CD4-positive, alpha-beta memory T cell (primary cell): ENCODE results near the gene DNAH5. TPM values are rescaled to one million over a fixed set of nuclear protein-coding genes. Genes with fewer than 3 reads are reported as not detected.
"Not testable (repeated sequence)": the region's sequence is repeated elsewhere in the genome, so short reads cannot be mapped to it uniquely, and the experiment has no call there.

Experiments used
- CTCF ChIA-PET: fragments of 350-600 bp; sonication (Branson Sonifier 250); formaldehyde crosslinking; loops from one replicate; lab custom pipeline; 2021; ENCODE audit warnings: inconsistent platforms; ENCODE audit not compliant: partially characterized antibody; lab: Charles Lee
- POLR2A ChIA-PET: fragments of 350-600 bp; sonication (Branson Sonifier 250); formaldehyde crosslinking; loops from one replicate; lab custom pipeline; 2021; ENCODE audit not compliant: partially characterized antibody; lab: Charles Lee
- DNase-seq, 5 donors: peaks; one replicate each; pipeline versions ENCODE4 v3.0.0 to v3.0.0-alpha.2; 2020 to 2022; ENCODE audit warnings: mixed read lengths in 1 of 5
- H3K27ac ChIP-seq: one replicate; pipeline ENCODE4 v1.7.0; 2013; ENCODE audit warnings: low read depth, low read length
- H3K27me3 ChIP-seq: 2 replicates; pipeline ENCODE4 v1.7.0; 2013; ENCODE audit warnings: mild to moderate bottlenecking, low read length, moderate library complexity; ENCODE audit not compliant: insufficient read depth
- H3K36me3 ChIP-seq: 2 replicates; pipeline ENCODE4 v1.7.0; 2013; ENCODE audit warnings: mild to moderate bottlenecking, low read length, moderate library complexity; ENCODE audit not compliant: insufficient read depth
- H3K4me1 ChIP-seq: 2 replicates; pipeline ENCODE4 v1.7.0; 2013; ENCODE audit warnings: mild to moderate bottlenecking, low read length, moderate library complexity; ENCODE audit not compliant: insufficient read depth
- H3K4me3 ChIP-seq, 2 donors: one replicate each; pipeline ENCODE4 v1.7.0; 2013; ENCODE audit warnings: low read length in 2 of 2, mild to moderate bottlenecking in 1 of 2
- H3K9me3 ChIP-seq, 2 donors: one replicate each; pipeline ENCODE4 v1.7.0; 2013; ENCODE audit warnings: low read length in 2 of 2, control low read depth in 1 of 2; ENCODE audit not compliant: control insufficient read depth in 1 of 2
- H3K27ac Mint-ChIP-seq, 7 donors: one replicate each; pipeline ENCODE4 v1.8.0; 2020 to 2021; ENCODE audit warnings: mixed read lengths in 7 of 7, mild to moderate bottlenecking in 6 of 7, inconsistent platforms in 3 of 7, moderate library complexity in 3 of 7
- H3K27me3 Mint-ChIP-seq, 2 donors: one replicate each; pipeline ENCODE4 v1.8.0; 2020 to 2021; ENCODE audit warnings: mixed read lengths in 2 of 2
- H3K36me3 Mint-ChIP-seq, 2 donors: one replicate each; pipeline ENCODE4 v1.8.0; 2020 to 2021; ENCODE audit warnings: mixed read lengths in 2 of 2, inconsistent platforms in 1 of 2, mild to moderate bottlenecking in 1 of 2
- H3K4me1 Mint-ChIP-seq, 4 donors: one replicate each; pipeline ENCODE4 v1.8.0; 2020 to 2021; ENCODE audit warnings: mixed read lengths in 4 of 4, mild to moderate bottlenecking in 1 of 4
- H3K4me3 Mint-ChIP-seq, 8 donors: one replicate each; pipeline ENCODE4 v1.8.0; 2020 to 2021; ENCODE audit warnings: mixed read lengths in 8 of 8, mild to moderate bottlenecking in 7 of 8, moderate library complexity in 6 of 8, inconsistent platforms in 3 of 8
- H3K9me3 Mint-ChIP-seq, 8 donors: one replicate each; pipeline ENCODE4 v1.8.0; 2020 to 2021; ENCODE audit warnings: mixed read lengths in 8 of 8, mild to moderate bottlenecking in 5 of 8, inconsistent platforms in 3 of 8, moderate library complexity in 1 of 8
- intact Hi-C: fragments of 100-400 bp; cut with micrococcal nuclease; formaldehyde crosslinking; loops from one replicate; pipeline ENCODE4 v1.15.1; 2023
- polyA plus RNA-seq, 2 donors: library from polyadenylated mRNA; unstranded; fragments of 300-500 nt; fragmentation: Illumina TruSeq; gene quantifications; one replicate each; pipeline ENCODE4 v1.2.3, GENCODE V29; 2021
- total RNA-seq, 2 experiments: library from RNA; stranded (reverse); gene quantifications; one replicate each; pipeline ENCODE4 v1.2.3, GENCODE V29; 2021

The DNAH5 gene
- total and polyA plus RNA-seq, 4 experiments from 2014 or later = not detected

DNA sequence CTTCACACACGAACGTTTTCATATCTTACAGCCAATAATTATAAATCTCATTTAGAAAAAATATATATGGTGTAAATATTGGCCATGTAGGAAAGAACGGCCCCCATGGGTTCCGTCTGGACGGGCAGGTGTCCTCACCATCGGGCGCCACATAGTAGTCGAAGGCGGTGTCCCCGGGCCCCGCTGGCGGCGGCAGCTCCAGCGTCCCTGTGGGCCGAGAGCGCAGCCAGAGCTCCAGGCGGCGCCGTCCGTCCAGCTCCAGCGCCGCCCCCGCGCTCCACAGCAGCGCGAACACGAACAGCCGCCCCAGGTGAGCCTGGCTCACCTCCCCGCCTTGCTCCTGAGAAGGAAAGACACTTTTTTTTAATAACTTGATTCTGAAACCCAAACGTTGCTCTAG, 134.6 kb downstream of the DNAH5 start:
- no peaks in the 10 kb centered on the region for H3K4me1 ChIP-seq
- no peak overlapping the region for H3K27ac ChIP-seq
- POLR2A ChIA-PET = no interaction called here
- intact Hi-C loops = no loop called here
- DNase-seq = no peak
- Mint-ChIP-seq H3K36me3 (no peaks in the 10 kb centered on the region), H3K4me1 (no peaks in the 10 kb centered on the region), H3K27me3 (no peaks in the 10 kb centered on the region), H3K27ac (no peak overlapping the region), H3K4me3 (no peak overlapping the region), H3K9me3 (peaks cover 0 to 15% (median 6%) of the 10 kb centered on the region in 8 donors)
- no peaks in the 10 kb centered on the region for H3K36me3 ChIP-seq
- no peaks in the 10 kb centered on the region for H3K27me3 ChIP-seq
- H3K9me3 ChIP-seq = no peaks in the 10 kb centered on the region
- CTCF ChIA-PET = no interaction called here
- H3K4me3 ChIP-seq = no peak overlapping the region

DNA sequence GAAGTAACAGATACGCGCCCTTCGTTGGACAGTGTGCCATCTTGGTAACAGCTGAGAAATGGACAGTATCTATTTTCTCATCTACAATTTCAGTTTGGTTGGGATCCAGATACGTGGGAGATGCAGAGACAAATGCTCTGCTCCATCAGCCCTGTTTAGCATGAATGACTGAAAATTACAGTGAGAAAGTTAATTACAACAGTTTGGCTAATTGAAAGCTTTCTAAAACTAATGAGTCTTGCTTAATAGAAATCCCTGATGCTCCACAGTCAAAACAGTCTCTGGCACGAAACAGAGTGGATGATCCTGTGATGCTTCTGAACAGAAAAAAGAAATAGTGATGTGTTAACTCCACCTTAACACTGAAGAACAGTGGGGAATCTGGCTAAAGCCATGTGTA, 140.2 kb downstream of the DNAH5 start:
- no peak overlapping the region for H3K4me3 Mint-ChIP-seq
- H3K9me3 ChIP-seq = no peaks in the 10 kb centered on the region
- H3K9me3 Mint-ChIP-seq = peaks cover 0 to 22% (median 8%) of the 10 kb centered on the region in 8 donors
- no peaks in the 10 kb centered on the region for H3K36me3 ChIP-seq
- intact Hi-C loops = no loop called here
- no peak for DNase-seq
- no peak overlapping the region for H3K27ac ChIP-seq
- ChIA-PET CTCF (no interaction called here), POLR2A (no interaction called here)
- H3K4me3 ChIP-seq = no peak overlapping the region
- no peaks in the 10 kb centered on the region for H3K27me3 Mint-ChIP-seq
- H3K4me1 Mint-ChIP-seq = no peaks in the 10 kb centered on the region
- H3K36me3 Mint-ChIP-seq = no peaks in the 10 kb centered on the region
- no peak overlapping the region for H3K27ac Mint-ChIP-seq
- no peaks in the 10 kb centered on the region for H3K27me3 ChIP-seq
- no peaks in the 10 kb centered on the region for H3K4me1 ChIP-seq

DNA sequence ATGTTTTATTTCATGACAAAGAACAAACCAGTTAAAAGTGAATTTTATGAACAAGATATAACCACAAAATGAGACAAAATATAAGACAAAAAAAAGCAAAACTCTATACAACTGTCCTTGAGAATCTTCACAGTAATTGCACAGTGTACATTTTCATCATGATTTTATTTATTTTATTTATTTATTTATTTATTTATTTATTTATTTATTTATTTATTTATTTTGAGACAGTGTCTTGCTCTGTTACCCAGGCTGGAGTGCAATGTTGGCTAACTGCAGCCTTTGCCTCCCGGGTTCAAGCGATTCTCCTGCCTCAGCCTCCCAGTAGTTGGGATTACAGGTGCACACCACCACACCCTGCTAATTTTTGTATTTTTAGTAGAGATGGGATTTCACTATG, 145.9 kb downstream of the DNAH5 start:
- H3K36me3 Mint-ChIP-seq, POLR2A ChIA-PET, H3K27me3 Mint-ChIP-seq: not testable (repeated sequence)

DNA sequence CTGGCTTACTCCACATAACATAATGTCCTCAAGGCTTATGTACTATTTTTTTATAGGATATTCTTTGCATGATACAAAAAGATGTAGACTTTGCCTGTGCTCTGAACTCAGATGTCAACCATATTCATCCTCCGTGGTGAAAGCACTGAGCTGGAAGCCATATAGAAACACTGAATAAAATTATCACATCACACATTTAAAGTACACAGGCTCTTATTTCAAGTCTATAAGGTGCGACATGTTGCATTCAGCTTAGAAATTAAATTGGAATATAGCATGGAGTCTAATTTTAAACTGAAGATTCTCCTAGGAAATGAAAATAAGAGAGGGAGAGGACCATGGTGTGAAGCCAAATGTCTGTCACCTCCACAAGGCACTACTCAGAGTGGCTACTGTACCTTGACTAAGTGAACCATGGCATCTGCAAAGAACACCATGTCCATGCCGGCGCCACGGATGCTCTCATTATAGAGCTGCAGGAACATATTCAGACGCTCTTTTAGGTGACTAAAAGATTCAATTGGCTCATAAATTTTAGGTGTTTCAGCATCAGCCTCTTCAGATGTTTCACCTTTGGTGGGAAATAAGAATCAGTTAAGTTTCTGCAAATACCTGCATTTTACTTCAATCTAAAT, 158.6 kb downstream of the DNAH5 start:
- H3K9me3 Mint-ChIP-seq = peaks cover 0 to 15% (median 5%) of the 10 kb centered on the region in 8 donors
- intact Hi-C loops = no loop called here
- H3K27ac Mint-ChIP-seq = no peak overlapping the region
- CTCF ChIA-PET = interaction anchor here (0.5 kb wide), 1 partner anchor 76 kb away, joined by 3 read pairs; no protein-coding TSS in a partner anchor
- H3K4me1 Mint-ChIP-seq = no peaks in the 10 kb centered on the region
- H3K36me3 ChIP-seq = no peaks in the 10 kb centered on the region
- no peaks in the 10 kb centered on the region for H3K9me3 ChIP-seq
- H3K27me3 ChIP-seq = no peaks in the 10 kb centered on the region
- no peaks in the 10 kb centered on the region for H3K4me1 ChIP-seq
- no peaks in the 10 kb centered on the region for H3K36me3 Mint-ChIP-seq
- H3K4me3 Mint-ChIP-seq = no peak overlapping the region
- no peak for DNase-seq
- no peak overlapping the region for H3K27ac ChIP-seq
- POLR2A ChIA-PET = no interaction called here
- no peaks in the 10 kb centered on the region for H3K27me3 Mint-ChIP-seq
- no peak overlapping the region for H3K4me3 ChIP-seq

More for the DNA sequence above, 145.9 kb downstream of the DNAH5 start:
- H3K27ac ChIP-seq, CTCF ChIA-PET, DNase-seq, H3K27me3 ChIP-seq, H3K9me3 ChIP-seq, H3K36me3 ChIP-seq, H3K4me3 Mint-ChIP-seq, H3K27ac Mint-ChIP-seq, H3K4me3 ChIP-seq, H3K4me1 Mint-ChIP-seq, H3K4me1 ChIP-seq, intact Hi-C loops: not testable (repeated sequence)
- peaks cover 3 to 14% (median 8%) of the 10 kb centered on the region in 8 donors for H3K9me3 Mint-ChIP-seq

DNA sequence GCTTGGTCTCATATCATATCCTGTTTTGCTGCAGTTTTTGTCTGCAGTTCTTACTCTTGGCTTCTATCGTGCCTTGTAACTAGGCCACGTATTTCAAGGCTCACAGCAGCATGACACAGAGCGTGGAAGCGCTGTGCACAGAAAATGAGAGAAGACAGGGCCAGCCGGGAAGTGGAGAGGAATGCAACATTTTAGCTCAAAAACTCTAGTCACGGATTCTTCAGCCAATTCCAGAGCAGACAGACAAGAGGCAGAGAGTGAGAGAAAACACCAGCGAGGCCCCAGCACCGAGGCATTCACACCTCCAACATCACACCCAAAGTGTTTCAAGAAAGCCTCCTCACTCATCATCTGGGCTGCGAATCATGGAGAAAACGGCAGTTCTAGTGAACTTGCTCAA, 160.8 kb downstream of the DNAH5 start:
- no peaks in the 10 kb centered on the region for H3K36me3 Mint-ChIP-seq
- no peak for DNase-seq
- POLR2A ChIA-PET = no interaction called here
- no peaks in the 10 kb centered on the region for H3K36me3 ChIP-seq
- CTCF ChIA-PET = no interaction called here
- no peaks in the 10 kb centered on the region for H3K9me3 ChIP-seq
- intact Hi-C loops = no loop called here
- no peaks in the 10 kb centered on the region for H3K27me3 Mint-ChIP-seq
- no peak overlapping the region for H3K27ac Mint-ChIP-seq
- no peak overlapping the region for H3K4me3 ChIP-seq
- H3K4me3 Mint-ChIP-seq = no peak overlapping the region
- H3K4me1 Mint-ChIP-seq = no peaks in the 10 kb centered on the region
- no peak overlapping the region for H3K27ac ChIP-seq
- peaks cover 0 to 9% (median 2%) of the 10 kb centered on the region in 8 donors for H3K9me3 Mint-ChIP-seq
- H3K27me3 ChIP-seq = no peaks in the 10 kb centered on the region
- H3K4me1 ChIP-seq = no peaks in the 10 kb centered on the region

DNA sequence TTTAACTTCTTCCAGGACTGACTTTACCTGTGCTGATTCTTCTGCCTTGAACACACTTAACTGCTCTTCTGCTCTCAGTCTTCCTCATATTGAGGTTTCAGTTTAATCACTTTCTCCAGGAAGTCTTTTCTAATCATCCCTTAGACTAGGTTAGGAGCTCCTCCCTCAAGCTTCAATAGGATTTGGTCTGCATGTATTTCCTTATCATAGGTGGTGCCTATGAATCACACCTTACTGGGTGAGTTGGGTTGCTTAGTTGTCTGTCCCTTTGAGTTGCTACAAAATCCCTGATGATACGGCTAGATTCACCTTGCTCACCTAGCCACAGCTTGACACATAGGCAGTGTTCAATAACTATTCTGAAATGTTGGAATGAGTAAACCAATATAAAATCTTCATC, 164.4 kb downstream of the DNAH5 start:
- no peaks in the 10 kb centered on the region for H3K9me3 ChIP-seq
- H3K27me3 ChIP-seq = no peaks in the 10 kb centered on the region
- no peaks in the 10 kb centered on the region for H3K4me1 Mint-ChIP-seq
- ChIA-PET POLR2A (no interaction called here), CTCF (no interaction called here)
- H3K4me3 ChIP-seq = no peak overlapping the region
- intact Hi-C loops = no loop called here
- H3K9me3 Mint-ChIP-seq = peaks cover 0 to 9% (median 4%) of the 10 kb centered on the region in 8 donors
- no peaks in the 10 kb centered on the region for H3K36me3 Mint-ChIP-seq
- H3K4me3 Mint-ChIP-seq = no peak overlapping the region
- DNase-seq = no peak
- no peak overlapping the region for H3K27ac Mint-ChIP-seq
- no peaks in the 10 kb centered on the region for H3K36me3 ChIP-seq
- H3K27ac ChIP-seq = no peak overlapping the region
- H3K4me1 ChIP-seq = no peaks in the 10 kb centered on the region
- H3K27me3 Mint-ChIP-seq = no peaks in the 10 kb centered on the region

DNA sequence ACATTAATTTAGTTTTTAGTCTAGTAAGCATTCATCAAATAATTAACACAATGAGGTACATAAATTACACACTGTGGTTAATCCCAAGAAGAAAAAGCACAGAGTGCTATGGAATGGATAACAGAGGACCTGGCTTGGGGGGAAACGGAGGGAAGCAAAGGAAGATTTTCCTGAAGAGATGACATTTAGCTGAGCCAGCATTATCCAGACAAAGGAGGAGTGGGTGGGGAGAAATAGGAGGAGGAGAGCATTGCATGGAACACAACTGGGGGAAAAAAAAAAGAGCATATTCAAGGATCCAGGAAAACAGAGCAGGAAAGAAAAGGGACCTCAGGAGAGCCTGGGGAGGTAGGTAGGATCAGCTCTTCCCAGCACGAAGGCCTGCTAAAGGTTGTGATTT, 170.8 kb downstream of the DNAH5 start:
- no peak overlapping the region for H3K27ac Mint-ChIP-seq
- POLR2A ChIA-PET = no interaction called here
- Histone ChIP-seq H3K36me3 (no peaks in the 10 kb centered on the region), H3K27ac (no peak overlapping the region), H3K4me1 (no peaks in the 10 kb centered on the region), H3K4me3 (no peak overlapping the region), H3K27me3 (no peaks in the 10 kb centered on the region), H3K9me3 (no peaks in the 10 kb centered on the region)
- CTCF ChIA-PET = no interaction called here
- H3K27me3 Mint-ChIP-seq = no peaks in the 10 kb centered on the region
- no peak for DNase-seq
- peaks cover 0 to 12% (median 5%) of the 10 kb centered on the region in 8 donors for H3K9me3 Mint-ChIP-seq
- no peak overlapping the region for H3K4me3 Mint-ChIP-seq
- no peaks in the 10 kb centered on the region for H3K36me3 Mint-ChIP-seq
- intact Hi-C loops = no loop called here
- H3K4me1 Mint-ChIP-seq = no peaks in the 10 kb centered on the region
